ENCODE results near the gene CCT6A.
"Not testable (repeated sequence)": the region's sequence is repeated elsewhere in the genome, so short reads cannot be mapped to it uniquely, and the experiment has no call there.

CCT6A gene

DNA sequence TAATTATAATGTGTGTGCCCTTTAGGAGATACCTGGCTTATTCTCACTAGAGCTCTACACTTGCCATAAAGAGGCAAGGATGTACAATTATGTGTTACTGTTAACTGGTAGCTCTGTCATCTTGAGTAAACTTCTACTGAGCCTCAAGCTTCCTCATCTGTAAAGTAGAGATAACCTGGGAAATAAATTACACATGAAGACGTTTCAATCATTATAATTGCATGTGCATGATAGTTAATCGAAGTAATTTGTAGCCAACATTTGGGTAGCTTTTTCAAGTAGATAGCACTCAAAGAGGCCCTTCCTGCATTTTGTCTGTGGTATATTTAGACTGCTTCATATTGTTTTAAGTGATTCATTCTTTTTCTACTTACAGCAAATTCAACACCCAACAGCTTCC lies 2.4 kb downstream of the CCT6A start:
- DNase-seq, result no peak

DNA sequence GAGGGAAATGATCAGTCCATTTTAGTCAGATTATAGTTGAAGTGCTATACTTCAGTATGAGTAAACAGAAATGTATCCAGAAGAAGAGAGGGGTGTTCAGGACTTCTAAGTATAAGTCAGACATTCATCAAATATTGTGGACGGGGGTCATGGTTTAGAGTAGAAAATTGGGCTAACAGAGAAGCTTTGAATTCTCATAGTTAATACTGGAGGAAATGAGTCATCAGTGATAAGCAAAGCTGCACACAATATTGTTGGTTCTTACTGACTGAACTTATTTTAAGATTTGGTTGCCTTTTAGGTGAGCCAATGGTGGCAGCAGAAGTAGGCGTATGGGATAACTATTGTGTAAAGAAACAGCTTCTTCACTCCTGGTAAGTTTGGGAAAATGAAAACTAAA lies 10.8 kb downstream of the CCT6A start:
- peak in 1 of 4 experiments; percentile 48 for DNase-seq

DNA sequence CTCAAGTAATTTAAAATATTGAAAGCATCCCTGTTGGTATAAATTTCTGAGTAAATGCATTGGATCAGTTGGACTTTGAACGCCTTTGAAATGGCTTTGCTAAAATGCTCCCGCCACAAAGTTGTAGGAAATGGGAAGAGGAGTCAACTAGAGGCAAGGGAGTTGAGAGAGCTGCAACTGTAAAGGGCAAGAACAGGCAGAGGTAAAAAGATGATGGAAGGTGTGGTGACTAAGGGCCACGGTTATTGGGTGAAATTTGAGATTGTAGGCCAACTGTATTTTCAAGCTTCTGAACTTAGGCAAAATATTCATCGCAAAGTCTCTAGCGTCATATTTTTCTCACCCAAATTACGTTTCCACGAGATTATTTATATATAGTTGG lies 11.9 kb downstream of the CCT6A start:
- no peak for DNase-seq

DNA sequence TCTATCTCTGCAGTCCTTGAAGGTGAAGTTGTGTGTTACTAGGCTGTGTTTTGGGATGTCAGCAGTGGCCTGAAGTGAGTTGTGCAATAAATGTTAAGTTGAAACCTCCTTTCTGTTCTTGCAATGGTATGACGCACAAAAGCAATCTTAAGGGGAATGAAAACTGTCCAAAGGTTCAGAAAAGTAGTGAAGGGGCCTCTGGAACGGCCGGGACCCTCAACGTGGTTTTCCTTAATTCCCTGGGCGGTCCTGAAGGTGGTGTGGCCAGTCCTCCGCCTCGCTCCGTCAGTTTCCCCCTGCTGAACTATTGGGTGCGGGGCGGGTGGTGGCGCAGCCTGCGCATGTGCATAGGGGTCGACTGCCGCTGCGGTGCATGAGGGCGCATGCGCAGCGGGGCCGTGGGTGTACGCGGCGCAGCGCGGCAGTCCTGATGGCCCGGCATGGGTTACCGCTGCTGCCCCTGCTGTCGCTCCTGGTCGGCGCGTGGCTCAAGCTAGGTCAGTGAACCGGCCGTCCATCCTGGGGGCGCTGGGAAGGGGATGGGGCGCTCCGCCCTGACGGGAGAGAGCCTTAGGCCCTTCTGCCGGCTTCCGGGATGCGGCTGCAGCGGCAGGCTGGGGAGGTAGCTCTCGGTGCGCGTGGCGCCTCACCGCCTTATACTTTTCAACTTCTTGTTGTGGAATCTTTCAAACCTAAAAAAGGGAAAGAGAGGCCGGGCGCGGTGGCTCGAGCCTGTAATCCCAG lies 12.5 kb downstream of the CCT6A start, which contains the start of gene SUMF2:
Gene SUMF2 (plus strand): TSS at position 405 of the 744 bp plus-strand sequence. CDS start 26 bp downstream, at position 431.
- peak; percentile 96 to 98 (median 97) for DNase-seq

DNA sequence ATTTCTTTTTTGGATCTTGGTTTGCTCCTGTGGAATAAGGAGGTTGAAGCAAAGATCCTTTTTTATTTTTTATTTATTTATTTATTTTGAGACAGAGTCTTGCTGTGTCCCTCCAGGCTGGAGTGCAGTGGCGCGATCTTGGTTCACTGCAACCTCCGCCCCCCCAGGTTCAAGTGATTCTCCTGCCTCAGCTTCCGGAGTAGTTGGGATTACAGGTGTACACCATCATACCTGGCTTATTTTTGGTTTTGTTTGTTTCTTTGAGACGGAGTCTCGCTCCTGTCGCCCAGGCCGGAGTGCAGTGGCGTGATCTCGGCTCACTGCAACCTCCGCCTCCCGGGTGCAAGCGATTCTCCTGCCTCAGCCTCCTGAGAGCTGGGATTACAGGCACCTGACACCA lies 14.8 kb downstream of the CCT6A start:
- DNase-seq, result not testable (repeated sequence)

DNA sequence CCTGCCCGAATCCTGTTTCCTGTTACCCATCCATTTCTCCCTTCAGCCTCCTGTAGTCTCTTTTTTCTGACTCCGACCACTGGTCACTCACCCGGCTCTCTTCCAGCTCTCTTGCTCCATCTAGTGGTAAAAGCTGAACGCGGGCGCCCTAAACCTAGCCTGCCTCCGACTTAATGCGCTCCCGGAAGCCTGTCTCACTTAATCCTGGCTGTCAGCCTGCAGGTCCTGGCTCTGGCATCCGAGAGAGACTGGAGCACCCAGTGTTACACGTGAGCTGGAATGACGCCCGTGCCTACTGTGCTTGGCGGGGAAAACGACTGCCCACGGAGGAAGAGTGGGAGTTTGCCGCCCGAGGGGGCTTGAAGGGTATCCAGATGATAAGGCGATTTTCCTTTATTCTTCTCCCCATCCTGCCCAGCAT lies 22.8 kb downstream of the CCT6A start:
- DNase-seq, result peak; percentile 83 to 92 (median 88)

DNA sequence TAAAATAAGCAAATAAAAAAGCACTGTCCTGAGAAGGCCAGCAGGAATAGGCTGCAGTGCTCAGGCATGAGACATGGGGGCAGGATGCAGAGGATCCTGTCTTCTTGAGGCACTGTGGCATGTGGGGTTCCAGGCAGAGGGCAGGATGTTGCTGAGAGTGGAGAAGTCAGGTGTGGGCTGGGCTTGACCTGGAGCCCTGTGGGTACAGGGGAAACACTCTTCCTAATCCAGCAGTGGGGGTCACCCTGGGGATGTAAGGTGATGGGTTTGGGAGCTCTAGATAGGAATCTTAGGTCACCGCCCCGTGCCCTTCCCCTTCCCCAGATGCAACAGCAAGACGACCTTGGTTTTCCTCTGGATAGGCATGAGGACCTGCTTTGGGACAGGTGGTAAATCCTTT lies 26.1 kb downstream of the CCT6A start:
- DNase-seq, result no peak

DNA sequence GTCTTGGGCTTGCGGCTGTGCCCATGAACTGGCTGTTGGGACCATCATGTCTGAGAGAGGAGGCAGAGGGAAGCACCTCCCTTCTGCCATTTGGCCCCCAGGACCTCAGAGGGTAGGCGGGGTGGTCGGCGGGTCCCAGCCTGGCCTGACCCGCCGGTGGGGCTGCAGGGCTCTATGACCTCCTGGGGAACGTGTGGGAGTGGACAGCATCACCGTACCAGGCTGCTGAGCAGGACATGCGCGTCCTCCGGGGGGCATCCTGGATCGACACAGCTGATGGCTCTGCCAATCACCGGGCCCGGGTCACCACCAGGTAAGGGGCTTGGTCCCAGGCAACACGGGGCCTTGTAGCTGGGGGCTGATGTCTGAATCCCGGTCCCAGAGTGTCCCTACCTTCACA lies 26.6 kb downstream of the CCT6A start:
- no peak for DNase-seq

DNA sequence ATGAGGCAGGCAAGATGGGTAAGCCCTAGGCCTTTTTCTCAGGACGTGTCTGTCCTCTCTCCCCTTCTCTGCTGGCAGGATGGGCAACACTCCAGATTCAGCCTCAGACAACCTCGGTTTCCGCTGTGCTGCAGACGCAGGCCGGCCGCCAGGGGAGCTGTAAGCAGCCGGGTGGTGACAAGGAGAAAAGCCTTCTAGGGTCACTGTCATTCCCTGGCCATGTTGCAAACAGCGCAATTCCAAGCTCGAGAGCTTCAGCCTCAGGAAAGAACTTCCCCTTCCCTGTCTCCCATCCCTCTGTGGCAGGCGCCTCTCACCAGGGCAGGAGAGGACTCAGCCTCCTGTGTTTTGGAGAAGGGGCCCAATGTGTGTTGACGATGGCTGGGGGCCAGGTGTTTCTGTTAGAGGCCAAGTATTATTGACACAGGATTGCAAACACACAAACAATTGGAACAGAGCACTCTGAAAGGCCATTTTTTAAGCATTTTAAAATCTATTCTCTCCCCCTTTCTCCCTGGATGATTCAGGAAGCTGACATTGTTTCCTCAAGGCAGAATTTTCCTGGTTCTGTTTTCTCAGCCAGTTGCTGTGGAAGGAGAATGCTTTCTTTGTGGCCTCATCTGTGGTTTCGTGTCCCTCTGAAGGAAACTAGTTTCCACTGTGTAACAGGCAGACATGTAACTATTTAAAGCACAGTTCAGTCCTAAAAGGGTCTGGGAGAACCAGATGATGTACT lies 28.1 kb downstream of the CCT6A start:
- DNase-seq, result no peak

DNA sequence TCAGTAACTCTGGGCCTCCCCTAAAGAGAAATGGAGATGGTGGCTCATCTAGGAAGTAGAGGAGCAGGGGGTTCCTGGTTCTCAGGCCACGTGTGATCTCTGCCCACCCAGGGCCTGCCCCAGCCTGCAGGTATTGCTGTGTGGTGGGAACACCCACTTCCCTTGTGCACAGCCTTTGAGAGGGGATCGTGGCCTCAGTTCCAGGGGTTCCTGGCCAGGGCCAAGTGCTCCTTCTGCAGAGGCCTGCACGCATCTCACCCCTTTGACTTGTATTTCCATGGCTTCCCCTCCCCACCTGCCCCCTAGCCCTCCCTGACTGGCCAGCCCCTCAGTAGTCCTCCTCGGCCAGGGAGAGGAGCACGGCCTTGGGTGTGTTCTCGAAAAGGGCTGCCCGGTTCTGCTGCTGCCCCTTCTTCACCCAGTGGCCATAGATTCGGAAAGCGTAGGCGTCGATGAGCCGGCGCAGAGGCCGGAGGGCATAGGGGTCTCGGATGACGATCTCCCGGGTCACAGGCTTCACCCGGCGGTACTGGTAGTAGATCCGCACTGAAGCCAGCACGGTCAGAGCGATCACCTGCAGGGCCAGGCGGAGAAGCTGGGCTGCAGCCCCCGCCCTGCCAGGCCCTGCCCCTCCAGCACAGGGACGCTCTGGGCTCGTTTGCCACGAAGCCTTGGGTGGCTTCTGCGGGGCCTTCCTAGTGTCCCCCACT lies 29.3 kb downstream of the CCT6A start:
- DNase-seq, result not testable (repeated sequence)

DNA sequence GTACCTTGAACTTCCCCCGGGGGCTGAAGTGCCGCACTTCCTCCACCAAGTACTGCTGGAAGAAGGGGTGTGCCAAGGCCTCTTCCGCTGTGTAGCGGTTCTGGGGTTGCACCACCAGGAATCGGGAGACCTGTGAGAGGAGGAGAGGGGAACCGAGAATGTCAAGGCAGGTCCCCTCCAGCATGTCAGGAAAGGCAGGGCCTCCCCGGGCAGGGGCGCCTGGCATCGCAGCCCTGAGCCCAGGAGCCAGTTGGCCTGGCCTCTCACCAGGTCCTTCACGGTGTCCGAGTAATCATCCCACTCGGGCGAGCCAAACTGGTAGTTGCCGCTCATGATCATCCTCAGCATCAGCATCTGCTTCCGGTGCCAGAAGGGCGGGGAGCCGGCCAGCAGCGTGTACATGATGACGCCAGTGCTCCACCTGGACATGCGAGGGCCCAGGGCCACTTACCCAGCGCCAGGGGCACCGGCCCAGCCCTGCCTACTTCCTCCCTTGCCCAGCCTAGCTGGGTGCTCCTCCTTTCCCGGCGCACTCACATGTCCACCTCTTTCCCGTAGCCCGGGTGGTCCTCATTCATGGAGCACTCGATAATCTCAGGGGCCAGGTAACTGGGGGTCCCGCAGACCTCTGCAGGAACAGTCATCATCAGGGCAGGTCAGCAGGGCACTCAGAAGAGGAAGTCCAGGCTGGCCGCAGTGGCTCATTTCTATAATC lies 30.2 kb downstream of the CCT6A start:
- no peak for DNase-seq

DNA sequence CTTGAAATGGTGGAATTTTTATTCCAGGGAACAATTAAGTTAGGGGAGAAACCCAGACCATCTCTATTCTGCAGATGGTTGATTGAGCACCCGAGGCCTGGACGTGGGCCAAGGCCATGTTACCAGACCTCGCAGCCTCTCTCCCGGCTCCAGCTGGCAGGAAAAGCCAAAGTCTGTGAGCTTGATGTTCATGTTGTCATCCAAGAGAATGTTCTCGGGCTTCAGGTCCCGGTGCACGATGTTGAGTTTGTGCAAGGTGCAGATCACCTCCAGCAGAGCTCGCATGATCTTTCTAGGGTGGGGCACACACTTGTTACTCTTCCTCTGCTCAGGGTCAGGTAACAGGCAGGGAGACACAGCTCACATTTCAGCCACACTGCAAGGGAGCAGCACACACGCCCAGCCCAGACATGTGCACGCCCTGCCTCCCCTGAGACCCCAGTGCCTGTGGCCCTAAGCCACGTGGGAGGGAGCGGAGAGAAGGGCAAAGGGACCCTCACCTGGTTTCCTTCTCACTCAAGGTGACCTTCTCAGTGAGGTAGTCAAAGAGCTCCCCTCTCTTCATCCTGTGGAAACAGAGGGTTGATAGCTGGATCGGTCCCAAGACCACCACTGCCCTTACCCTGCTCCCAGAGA lies 31.7 kb downstream of the CCT6A start:
- DNase-seq, result no peak

DNA sequence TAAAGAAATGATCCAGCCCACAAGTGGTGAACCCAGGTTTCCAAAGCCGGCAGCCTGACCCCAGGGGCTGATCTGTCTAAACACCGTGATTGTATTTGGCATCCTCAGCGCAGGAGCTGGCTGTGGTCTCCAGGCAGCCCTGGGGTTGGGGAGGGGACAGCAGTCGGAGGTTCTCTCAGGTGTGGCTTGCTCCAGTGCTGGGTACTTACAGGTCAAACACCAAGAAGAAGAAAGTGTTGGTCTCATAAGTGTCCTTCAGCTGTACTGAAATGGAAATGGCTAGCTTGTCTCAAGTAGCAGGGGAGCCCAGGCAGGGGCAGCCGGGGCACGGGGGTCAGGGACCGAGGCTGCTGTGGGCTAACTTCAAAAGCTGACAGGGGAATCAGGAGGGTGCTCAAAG lies 35.2 kb downstream of the CCT6A start:
- DNase-seq, result no peak

DNA sequence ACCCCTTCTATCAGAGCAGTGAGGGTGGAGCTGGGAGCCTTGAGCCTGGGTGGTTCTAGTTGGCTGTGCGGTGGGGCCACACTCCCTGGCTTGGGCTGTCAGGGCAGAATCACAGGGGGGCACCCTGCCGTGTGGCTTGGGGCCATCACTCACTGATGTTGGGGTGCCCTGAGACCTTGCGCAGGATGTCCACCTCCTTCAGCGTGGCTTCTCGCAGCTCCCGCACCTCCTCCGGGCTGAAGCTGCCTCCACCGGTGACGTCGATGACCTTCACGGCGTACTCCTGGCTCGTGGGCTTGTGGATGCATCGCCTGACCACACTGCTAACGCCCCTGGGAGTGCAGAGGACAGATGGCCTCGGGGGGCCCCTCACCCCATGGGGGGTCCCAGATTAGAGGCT lies 35.9 kb downstream of the CCT6A start:
- no peak for DNase-seq

DNA sequence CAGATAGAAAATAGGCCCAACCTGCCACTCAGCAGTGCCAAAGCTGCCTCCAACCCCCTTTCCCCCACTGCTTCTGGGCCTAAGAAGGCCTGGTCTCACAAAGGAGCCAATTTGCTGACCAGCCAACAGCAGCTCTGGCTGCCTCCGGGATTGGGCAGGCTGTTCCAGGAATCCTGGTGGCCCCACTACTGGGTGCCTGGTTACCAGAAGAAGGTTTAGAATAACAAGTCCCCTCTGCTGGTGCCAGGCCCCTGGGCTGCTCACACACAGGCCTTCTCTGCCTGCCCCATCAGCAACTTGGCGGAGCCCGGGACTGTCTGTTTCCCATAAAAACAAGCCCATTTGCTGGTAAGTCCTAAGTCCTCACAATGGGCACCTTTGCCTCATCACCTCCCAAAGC lies 40.0 kb downstream of the CCT6A start:
- no peak for DNase-seq

DNA sequence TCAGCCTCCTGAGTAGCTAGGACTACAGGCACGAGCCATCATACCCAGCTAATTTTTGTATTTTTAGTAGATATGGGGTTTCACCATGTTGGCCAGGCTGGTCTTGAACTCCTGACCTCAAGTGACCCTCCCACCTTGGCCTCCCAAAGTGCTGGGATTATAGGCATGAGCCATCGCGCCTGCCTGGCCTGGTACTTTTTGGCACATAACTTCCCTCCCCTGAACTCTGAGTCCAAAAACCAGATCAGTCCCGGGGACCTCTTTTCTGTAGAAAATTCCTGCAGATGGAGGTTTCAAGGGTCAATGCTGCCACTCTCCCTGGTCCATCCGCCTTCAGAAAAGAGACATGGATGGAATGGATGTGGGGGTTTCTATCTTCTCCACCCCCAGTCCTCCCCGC lies 40.8 kb downstream of the CCT6A start:
- DNase-seq, result not testable (repeated sequence)

DNA sequence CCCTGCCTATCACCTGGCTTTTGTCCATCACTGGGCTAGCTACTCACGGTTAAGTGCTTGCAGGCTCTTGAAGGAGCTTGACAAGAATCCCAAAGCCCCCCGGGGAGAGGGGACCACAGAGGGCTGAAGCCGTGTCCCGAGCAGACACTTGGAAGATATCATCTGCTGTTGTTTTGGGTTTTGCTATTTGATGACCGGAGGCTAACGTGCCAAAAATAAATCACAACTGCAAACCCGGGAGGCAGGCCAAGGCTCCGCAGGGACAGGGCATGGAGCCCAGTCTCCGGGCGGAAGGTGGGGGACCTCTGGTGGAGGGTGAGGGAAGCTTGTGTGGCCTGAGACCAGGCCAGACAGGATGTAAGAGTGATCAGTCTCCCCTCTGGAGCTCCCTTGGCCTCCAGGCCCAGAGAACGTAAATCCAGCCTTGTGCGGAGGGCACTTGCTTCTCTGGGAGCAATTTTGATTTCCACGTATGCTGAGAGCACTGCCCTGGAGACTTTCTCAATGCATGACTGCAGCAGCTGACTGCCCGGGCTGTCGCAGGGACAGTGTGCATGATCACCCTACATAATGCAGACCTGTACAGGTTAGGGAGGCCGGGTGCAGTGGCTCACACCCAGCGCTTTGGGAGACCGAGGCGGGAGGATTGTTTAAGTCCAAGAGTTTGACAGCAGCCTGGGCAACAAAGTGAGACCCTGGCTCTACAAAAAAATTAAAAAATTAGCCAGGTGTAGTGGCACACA lies 41.4 kb downstream of the CCT6A start, which contains the start of gene PHKG1:
Gene PHKG1 (minus strand): TSS at position 164 of the 743 bp plus-strand sequence. CDS start 4,011 bp downstream, outside the sequence.
- DNase-seq, result peak in 1 of 4 experiments; percentile 30

DNA sequence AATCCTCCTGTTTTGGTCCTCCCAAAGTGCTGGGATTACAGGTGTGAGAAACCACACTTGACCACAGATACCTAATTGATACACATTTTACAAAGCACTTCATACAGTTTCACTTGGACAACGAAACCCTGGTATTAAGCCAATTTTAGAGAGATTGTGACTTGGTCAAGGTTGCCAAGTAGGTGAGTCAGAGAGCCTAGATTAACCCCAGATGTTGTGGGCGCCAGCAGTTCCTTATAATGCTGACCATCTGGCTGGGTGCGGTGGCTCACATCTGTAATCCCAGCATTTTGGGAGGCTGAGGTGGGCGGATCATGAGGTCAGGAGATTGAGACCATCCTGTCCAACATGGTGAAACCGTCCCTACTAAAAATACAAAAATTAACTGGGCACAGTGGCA lies 46.1 kb downstream of the CCT6A start:
- DNase-seq, result peak; percentile 43 to 70 (median 54)

DNA sequence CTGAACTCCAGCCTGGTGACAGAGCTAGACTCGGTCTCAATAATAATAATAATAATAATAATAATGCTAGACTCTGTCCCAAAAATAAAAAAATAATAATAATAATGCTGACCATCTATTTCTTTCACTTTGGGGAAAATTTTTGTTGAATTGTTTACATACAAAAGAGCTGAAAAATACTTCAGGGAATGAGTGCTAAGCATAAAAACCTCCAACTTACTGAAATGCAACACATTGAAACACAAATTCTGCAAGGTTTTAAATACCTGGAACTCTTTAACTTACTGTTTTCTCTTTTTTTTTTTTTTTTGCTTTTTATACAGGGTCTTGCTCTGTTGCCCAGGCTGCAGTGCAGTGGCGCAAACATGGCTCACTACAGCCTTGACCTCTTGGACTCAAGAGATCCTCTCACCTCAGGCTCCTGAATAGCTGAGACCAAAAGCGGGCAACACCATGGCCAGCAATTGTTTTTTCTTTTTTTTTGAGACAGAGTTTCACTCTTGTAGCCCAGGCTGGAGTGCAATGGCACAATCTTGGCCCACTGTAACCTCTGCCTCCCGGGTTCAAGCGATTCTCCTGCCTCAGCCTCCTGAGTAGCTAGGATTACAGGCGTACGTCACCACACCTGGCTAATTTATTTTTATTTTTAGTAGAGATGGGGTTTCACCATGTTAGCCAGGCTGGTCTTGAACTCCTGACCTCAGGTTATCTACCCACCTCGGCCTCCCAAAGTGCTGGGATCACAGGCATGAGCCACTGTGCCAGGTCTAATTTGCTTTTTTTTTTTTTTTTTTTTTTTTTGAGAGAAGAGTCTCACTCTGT lies 46.8 kb downstream of the CCT6A start:
- not testable (repeated sequence) for DNase-seq

DNA sequence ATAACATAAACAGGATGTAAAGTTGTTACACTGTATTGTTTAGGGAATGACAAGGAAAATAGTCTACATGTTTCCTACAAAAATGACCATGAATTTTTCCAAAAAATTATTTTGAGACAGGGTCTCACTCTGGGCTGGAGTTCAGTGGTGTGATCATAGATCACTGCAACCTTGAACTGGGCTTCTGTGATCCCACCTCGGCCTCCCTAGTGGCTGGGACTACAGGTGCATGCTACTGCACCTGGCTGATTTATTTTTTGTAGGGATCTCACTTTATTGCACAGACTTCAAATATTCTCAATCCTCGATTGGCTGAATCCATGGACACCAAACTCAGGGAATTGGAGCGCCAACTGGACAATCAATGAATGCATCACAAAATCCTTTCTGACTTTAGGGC lies 48.1 kb downstream of the CCT6A start:
- DNase-seq, result no peak
